WTC11 (cell line): ENCODE data around the gene HLA-DMA. TPM values are rescaled to one million over a fixed set of nuclear protein-coding genes. Genes with fewer than 3 reads are reported as not detected.

Experiments used
- AR ChIP-seq: fragments of 250-450 bp; sonication (Bioruptor Pico); IDR thresholded peaks from 2 replicates; pipeline ENCODE4 v1.9.0; 2021; ENCODE audit warnings: mild to moderate bottlenecking
- CREM ChIP-seq: sonication (generic); formaldehyde crosslinking; IDR thresholded peaks from 2 replicates; pipeline ENCODE4 v1.8.1; 2022; ENCODE audit warnings: mild to moderate bottlenecking, missing genetic modification reagents, moderate library complexity
- EMX1 ChIP-seq: fragments of 250-450 bp; sonication (Bioruptor Pico); IDR thresholded peaks from 2 replicates; pipeline ENCODE4 v1.8.0; 2021; ENCODE audit warnings: mild to moderate bottlenecking
- ETV6 ChIP-seq: sonication (generic); formaldehyde crosslinking; IDR thresholded peaks from 2 replicates; pipeline ENCODE4 v1.8.1; 2022; ENCODE audit warnings: mild to moderate bottlenecking, missing genetic modification reagents
- FOXJ3 ChIP-seq: sonication (generic); formaldehyde crosslinking; IDR thresholded peaks from 2 replicates; pipeline ENCODE4 v1.9.0; 2021; ENCODE audit warnings: missing genetic modification reagents, mild to moderate bottlenecking, borderline replicate concordance
- GRHL2 ChIP-seq: fragments of 250-450 bp; sonication (Bioruptor Pico); IDR thresholded peaks from 2 replicates; pipeline ENCODE4 v1.8.0; 2022; ENCODE audit warnings: mild to moderate bottlenecking, moderate library complexity; ENCODE audit not compliant: insufficient replicate concordance, severe bottlenecking
- NFE2L1 ChIP-seq: sonication (generic); formaldehyde crosslinking; IDR thresholded peaks from 2 replicates; pipeline ENCODE4 v1.8.1; 2023; ENCODE audit warnings: missing genetic modification reagents
- RELA ChIP-seq: sonication (generic); formaldehyde crosslinking; IDR thresholded peaks from 2 replicates; pipeline ENCODE4 v1.8.1; 2022; ENCODE audit warnings: missing genetic modification reagents, mild to moderate bottlenecking, borderline replicate concordance
- RORB ChIP-seq: fragments of 250-450 bp; sonication (Bioruptor Pico); IDR thresholded peaks from 2 replicates; pipeline ENCODE4 v1.9.0; 2021; ENCODE audit warnings: mild to moderate bottlenecking
- SMAD3 ChIP-seq: sonication (generic); formaldehyde crosslinking; IDR thresholded peaks from 2 replicates; pipeline ENCODE4 v1.8.0; 2022; ENCODE audit warnings: missing genetic modification reagents, mild to moderate bottlenecking, borderline replicate concordance
- SOX15 ChIP-seq: fragments of 250-450 bp; sonication (Bioruptor Pico); IDR thresholded peaks from 2 replicates; pipeline ENCODE4 v1.9.0; 2021; ENCODE audit warnings: mild to moderate bottlenecking
- TEAD4 ChIP-seq: sonication (generic); formaldehyde crosslinking; IDR thresholded peaks from 2 replicates; pipeline ENCODE4 v1.8.0; 2022; ENCODE audit warnings: mild to moderate bottlenecking, missing genetic modification reagents
- TP53 ChIP-seq: sonication (generic); formaldehyde crosslinking; IDR thresholded peaks from 2 replicates; pipeline ENCODE4 v1.8.1; 2023; ENCODE audit warnings: mild to moderate bottlenecking, missing genetic modification reagents
- USF1 ChIP-seq: sonication (generic); formaldehyde crosslinking; IDR thresholded peaks from 2 replicates; pipeline ENCODE4 v1.8.0; 2022; ENCODE audit warnings: mild to moderate bottlenecking, missing genetic modification reagents
- ZBTB43 ChIP-seq: sonication (generic); formaldehyde crosslinking; IDR thresholded peaks from 2 replicates; pipeline ENCODE4 v1.8.1; 2023; ENCODE audit warnings: mild to moderate bottlenecking, missing genetic modification reagents
- ZSCAN18 ChIP-seq: fragments of 250-450 bp; sonication (Bioruptor Pico); IDR thresholded peaks from 2 replicates; pipeline ENCODE4 v2.1.2; 2022; ENCODE audit warnings: mild to moderate bottlenecking, moderate library complexity
- total RNA-seq: library from RNA; stranded (reverse); gene quantifications from 3 replicates; pipeline ENCODE4 v1.2.3, GENCODE V29; 2021
- TF ChIP-seq, protein P1 (sequence below): sonication (generic); formaldehyde crosslinking; IDR thresholded peaks from 2 replicates; pipeline ENCODE4 v1.8.0; 2022; ENCODE audit warnings: mild to moderate bottlenecking, missing genetic modification reagents
- TF ChIP-seq, protein P2 (sequence below): fragments of 250-450 bp; sonication (Bioruptor Pico); IDR thresholded peaks from 2 replicates; pipeline ENCODE4 v1.8.0; 2021; ENCODE audit warnings: mild to moderate bottlenecking
- TF ChIP-seq, protein P3 (sequence below): sonication (generic); formaldehyde crosslinking; IDR thresholded peaks from 2 replicates; pipeline ENCODE4 v1.8.0; 2022; ENCODE audit warnings: mild to moderate bottlenecking, missing genetic modification reagents
- TF ChIP-seq, protein P4 (sequence below): sonication (generic); formaldehyde crosslinking; IDR thresholded peaks from 2 replicates; pipeline ENCODE4 v1.8.0; 2022; ENCODE audit warnings: mild to moderate bottlenecking, missing genetic modification reagents
- TF ChIP-seq, protein P5 (sequence below): sonication (generic); formaldehyde crosslinking; IDR thresholded peaks from 2 replicates; pipeline ENCODE4 v1.8.1; 2023; ENCODE audit warnings: mild to moderate bottlenecking, missing genetic modification reagents, moderate library complexity
- TF ChIP-seq, protein P6 (sequence below): sonication (generic); formaldehyde crosslinking; conservative IDR thresholded peaks from 2 replicates; pipeline ENCODE4 v1.8.1; 2023; ENCODE audit warnings: mild to moderate bottlenecking, low read depth, missing genetic modification reagents, moderate library complexity

HLA-DMA gene
- total RNA-seq, 1 experiment from 2014 or later: 6.6 TPM

DNA sequence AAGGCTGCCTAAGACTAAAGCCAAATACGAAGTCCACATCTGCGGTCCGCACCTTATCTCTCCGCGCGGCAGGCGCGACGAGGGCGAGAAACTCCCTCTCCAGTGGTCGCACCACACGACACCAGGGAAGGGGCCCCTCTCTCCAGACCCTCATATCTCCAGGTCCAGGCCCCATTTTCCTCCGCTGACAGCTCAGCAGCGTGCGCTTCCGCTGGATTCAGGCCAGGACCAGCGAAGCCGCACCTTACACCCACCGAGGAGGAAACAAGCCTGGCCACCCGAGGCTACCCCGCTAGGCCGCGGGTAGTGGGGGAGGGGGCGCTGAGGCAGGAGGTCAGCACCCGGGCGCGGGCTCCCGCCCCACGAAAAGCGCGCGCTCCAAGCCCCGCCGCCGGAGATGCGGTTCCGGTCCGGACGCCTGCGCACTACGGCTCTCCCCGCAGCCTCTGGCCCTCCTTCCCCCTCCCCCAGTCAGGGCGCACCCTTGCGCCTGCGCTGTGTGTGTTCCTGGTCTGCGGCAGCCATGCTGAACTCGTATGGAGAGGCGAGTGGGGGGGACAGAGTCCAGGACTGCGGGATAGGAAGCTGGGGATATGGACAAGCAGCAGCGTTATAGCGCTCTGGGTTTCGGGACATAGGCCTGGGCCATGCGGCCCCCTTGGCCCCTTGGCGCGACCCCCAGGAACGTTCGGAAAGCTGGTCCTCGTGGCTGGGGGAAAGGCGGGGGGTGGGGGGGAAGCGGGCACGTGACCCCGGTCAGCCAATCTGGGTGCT is 15.4 kb upstream of the HLA-DMA start, which contains the start of gene BRD2 (continued):
- TF ChIP-seq AR (CRISPR knock-in tag) (no peak), GRHL2 (CRISPR knock-in tag) (no peak), FOXJ3 (CRISPR knock-in tag) (no peak), ZSCAN18 (CRISPR knock-in tag) (no peak), NFE2L1 (CRISPR knock-in tag) (no peak), ZBTB43 (0 out of 2 replicates have a peak, but pooled peaks have one; percentile 27), USF1 (CRISPR knock-in tag) (peak; percentile 84), RELA (CRISPR knock-in tag) (peak; percentile 70; the same call in 1 of the 2 replicates), SMAD3 (no peak), SOX15 (no peak), RORB (no peak), TP53 (CRISPR knock-in tag) (no peak), EMX1 (CRISPR knock-in tag) (no peak), ETV6 (CRISPR knock-in tag) (peak; percentile 78), CREM (CRISPR knock-in tag) (peak; percentile 58; the same call in 1 of the 2 replicates), TEAD4 (no peak)
- TF ChIP-seq, protein P1, sequence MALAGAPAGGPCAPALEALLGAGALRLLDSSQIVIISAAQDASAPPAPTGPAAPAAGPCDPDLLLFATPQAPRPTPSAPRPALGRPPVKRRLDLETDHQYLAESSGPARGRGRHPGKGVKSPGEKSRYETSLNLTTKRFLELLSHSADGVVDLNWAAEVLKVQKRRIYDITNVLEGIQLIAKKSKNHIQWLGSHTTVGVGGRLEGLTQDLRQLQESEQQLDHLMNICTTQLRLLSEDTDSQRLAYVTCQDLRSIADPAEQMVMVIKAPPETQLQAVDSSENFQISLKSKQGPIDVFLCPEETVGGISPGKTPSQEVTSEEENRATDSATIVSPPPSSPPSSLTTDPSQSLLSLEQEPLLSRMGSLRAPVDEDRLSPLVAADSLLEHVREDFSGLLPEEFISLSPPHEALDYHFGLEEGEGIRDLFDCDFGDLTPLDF (CRISPR knock-in tag): peak; percentile 57; the same call in 1 of the 2 replicates
- TF ChIP-seq, protein P2, sequence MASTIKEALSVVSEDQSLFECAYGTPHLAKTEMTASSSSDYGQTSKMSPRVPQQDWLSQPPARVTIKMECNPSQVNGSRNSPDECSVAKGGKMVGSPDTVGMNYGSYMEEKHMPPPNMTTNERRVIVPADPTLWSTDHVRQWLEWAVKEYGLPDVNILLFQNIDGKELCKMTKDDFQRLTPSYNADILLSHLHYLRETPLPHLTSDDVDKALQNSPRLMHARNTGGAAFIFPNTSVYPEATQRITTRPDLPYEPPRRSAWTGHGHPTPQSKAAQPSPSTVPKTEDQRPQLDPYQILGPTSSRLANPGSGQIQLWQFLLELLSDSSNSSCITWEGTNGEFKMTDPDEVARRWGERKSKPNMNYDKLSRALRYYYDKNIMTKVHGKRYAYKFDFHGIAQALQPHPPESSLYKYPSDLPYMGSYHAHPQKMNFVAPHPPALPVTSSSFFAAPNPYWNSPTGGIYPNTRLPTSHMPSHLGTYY (CRISPR knock-in tag): 0 out of 2 replicates have a peak, but pooled peaks have one; percentile 74
- TF ChIP-seq, protein P3, sequence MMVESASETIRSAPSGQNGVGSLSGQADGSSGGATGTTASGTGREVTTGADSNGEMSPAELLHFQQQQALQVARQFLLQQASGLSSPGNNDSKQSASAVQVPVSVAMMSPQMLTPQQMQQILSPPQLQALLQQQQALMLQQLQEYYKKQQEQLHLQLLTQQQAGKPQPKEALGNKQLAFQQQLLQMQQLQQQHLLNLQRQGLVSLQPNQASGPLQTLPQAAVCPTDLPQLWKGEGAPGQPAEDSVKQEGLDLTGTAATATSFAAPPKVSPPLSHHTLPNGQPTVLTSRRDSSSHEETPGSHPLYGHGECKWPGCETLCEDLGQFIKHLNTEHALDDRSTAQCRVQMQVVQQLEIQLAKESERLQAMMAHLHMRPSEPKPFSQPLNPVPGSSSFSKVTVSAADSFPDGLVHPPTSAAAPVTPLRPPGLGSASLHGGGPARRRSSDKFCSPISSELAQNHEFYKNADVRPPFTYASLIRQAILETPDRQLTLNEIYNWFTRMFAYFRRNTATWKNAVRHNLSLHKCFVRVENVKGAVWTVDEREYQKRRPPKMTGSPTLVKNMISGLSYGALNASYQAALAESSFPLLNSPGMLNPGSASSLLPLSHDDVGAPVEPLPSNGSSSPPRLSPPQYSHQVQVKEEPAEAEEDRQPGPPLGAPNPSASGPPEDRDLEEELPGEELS (CRISPR knock-in tag): no peak
- TF ChIP-seq, protein P4, sequence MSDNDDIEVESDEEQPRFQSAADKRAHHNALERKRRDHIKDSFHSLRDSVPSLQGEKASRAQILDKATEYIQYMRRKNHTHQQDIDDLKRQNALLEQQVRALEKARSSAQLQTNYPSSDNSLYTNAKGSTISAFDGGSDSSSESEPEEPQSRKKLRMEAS (CRISPR knock-in tag): peak; percentile 85
- TF ChIP-seq, protein P5, sequence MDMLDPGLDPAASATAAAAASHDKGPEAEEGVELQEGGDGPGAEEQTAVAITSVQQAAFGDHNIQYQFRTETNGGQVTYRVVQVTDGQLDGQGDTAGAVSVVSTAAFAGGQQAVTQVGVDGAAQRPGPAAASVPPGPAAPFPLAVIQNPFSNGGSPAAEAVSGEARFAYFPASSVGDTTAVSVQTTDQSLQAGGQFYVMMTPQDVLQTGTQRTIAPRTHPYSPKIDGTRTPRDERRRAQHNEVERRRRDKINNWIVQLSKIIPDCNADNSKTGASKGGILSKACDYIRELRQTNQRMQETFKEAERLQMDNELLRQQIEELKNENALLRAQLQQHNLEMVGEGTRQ (CRISPR knock-in tag): peak; percentile 92
- TF ChIP-seq, protein P6, sequence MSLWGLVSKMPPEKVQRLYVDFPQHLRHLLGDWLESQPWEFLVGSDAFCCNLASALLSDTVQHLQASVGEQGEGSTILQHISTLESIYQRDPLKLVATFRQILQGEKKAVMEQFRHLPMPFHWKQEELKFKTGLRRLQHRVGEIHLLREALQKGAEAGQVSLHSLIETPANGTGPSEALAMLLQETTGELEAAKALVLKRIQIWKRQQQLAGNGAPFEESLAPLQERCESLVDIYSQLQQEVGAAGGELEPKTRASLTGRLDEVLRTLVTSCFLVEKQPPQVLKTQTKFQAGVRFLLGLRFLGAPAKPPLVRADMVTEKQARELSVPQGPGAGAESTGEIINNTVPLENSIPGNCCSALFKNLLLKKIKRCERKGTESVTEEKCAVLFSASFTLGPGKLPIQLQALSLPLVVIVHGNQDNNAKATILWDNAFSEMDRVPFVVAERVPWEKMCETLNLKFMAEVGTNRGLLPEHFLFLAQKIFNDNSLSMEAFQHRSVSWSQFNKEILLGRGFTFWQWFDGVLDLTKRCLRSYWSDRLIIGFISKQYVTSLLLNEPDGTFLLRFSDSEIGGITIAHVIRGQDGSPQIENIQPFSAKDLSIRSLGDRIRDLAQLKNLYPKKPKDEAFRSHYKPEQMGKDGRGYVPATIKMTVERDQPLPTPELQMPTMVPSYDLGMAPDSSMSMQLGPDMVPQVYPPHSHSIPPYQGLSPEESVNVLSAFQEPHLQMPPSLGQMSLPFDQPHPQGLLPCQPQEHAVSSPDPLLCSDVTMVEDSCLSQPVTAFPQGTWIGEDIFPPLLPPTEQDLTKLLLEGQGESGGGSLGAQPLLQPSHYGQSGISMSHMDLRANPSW (CRISPR knock-in tag): no peak
